KMS-11 (cell line): Measurements from ENCODE around the gene OVAAL.

Source experiments
- H2AFZ ChIP-seq: fragments of 200-600 bp; sonication (generic); 2 replicates; pipeline ENCODE4 v1.6.1; 2016; ENCODE audit warnings: antibody characterized with exemption, mixed run types, low read depth
- H3K27ac ChIP-seq: fragments of 200-600 bp; sonication (generic); 2 replicates; pipeline ENCODE4 v1.6.1; 2016; ENCODE audit warnings: mild to moderate bottlenecking, mixed run types
- H3K27me3 ChIP-seq: fragments of 200-600 bp; sonication (generic); 2 replicates; pipeline ENCODE4 v1.6.1; 2017; ENCODE audit warnings: mild to moderate bottlenecking, low read depth, mixed run types, moderate library complexity; ENCODE audit not compliant: insufficient read depth
- H3K36me3 ChIP-seq: fragments of 200-600 bp; sonication (generic); 2 replicates; pipeline ENCODE4 v1.6.1; 2017; ENCODE audit warnings: mild to moderate bottlenecking, mixed run types; ENCODE audit not compliant: insufficient read depth
- H3K4me1 ChIP-seq: fragments of 200-600 bp; sonication (generic); 2 replicates; pipeline ENCODE4 v1.6.1; 2016; ENCODE audit warnings: mild to moderate bottlenecking, low read depth, mixed run types; ENCODE audit not compliant: poor library complexity, severe bottlenecking
- H3K4me2 ChIP-seq: fragments of 200-600 bp; sonication (generic); 2 replicates; pipeline ENCODE4 v1.7.0; 2016; ENCODE audit warnings: mild to moderate bottlenecking, mixed run types
- H3K4me3 ChIP-seq: fragments of 200-600 bp; sonication (generic); IDR thresholded peaks from 2 replicates; pipeline ENCODE4 v1.6.1; 2017; ENCODE audit warnings: low read depth, low read length, mixed read lengths; ENCODE audit not compliant: insufficient read depth
- H3K79me2 ChIP-seq: fragments of 200-600 bp; sonication (generic); 2 replicates; pipeline ENCODE4 v1.6.1; 2016; ENCODE audit warnings: low read depth, mixed run types; ENCODE audit not compliant: insufficient read depth
- H3K9ac ChIP-seq: fragments of 200-600 bp; sonication (generic); 2 replicates; pipeline ENCODE4 v1.6.1; 2016; ENCODE audit warnings: mild to moderate bottlenecking, mixed run types
- H4K20me1 ChIP-seq: fragments of 200-600 bp; sonication (generic); 2 replicates; pipeline ENCODE4 v1.6.1; 2016; ENCODE audit warnings: mild to moderate bottlenecking, mixed run types; ENCODE audit not compliant: insufficient read depth
- CTCF ChIP-seq: fragments of 200-600 bp; sonication (generic); conservative IDR thresholded peaks from 2 replicates; pipeline ENCODE4 v1.6.1; 2017; ENCODE audit warnings: low read depth, mild to moderate bottlenecking, antibody characterized with exemption, low read length, moderate library complexity, mixed read lengths

OVAAL gene

GRCh38 chr1:180540697-180541594 is 17.8 kb upstream of the OVAAL start:
- Histone ChIP-seq H3K27ac (no peak overlapping the region), H3K4me2 (no peak overlapping the region), H3K36me3 (no peaks in the 10 kb centered on the region), H2AFZ (no peak overlapping the region), H3K9ac (no peak overlapping the region), H3K79me2 (no peaks in the 10 kb centered on the region), H3K4me3 (no peak overlapping the region), H3K4me1 (no peaks in the 10 kb centered on the region), H3K27me3 (no peaks in the 10 kb centered on the region), H4K20me1 (no peaks in the 10 kb centered on the region)
- no peak for TF ChIP-seq CTCF

GRCh38 chr1:180542113-180542837 is 16.5 kb upstream of the OVAAL start:
- Histone ChIP-seq H3K9ac (no peak overlapping the region), H3K79me2 (no peaks in the 10 kb centered on the region), H3K4me1 (no peaks in the 10 kb centered on the region), H3K4me2 (no peak overlapping the region), H3K27ac (no peak overlapping the region), H3K27me3 (no peaks in the 10 kb centered on the region), H4K20me1 (no peaks in the 10 kb centered on the region), H2AFZ (no peak overlapping the region), H3K36me3 (no peaks in the 10 kb centered on the region), H3K4me3 (no peak overlapping the region)
- TF ChIP-seq CTCF: no peak

GRCh38 chr1:180542838-180543145 is 16.0 kb upstream of the OVAAL start:
- Histone ChIP-seq H3K9ac (no peak overlapping the region), H3K4me2 (no peak overlapping the region), H3K36me3 (no peaks in the 10 kb centered on the region), H4K20me1 (no peaks in the 10 kb centered on the region), H3K27ac (no peak overlapping the region), H3K27me3 (no peaks in the 10 kb centered on the region), H3K4me3 (no peak overlapping the region), H3K79me2 (no peaks in the 10 kb centered on the region), H3K4me1 (no peaks in the 10 kb centered on the region), H2AFZ (no peak overlapping the region)
- TF ChIP-seq CTCF: no peak

- Histone ChIP-seq H2AFZ (no peak overlapping the region), H4K20me1 (no peaks in the 10 kb centered on the region), H3K9ac (no peak overlapping the region), H3K36me3 (no peaks in the 10 kb centered on the region), H3K4me1 (no peaks in the 10 kb centered on the region), H3K27ac (no peak overlapping the region), H3K4me2 (no peak overlapping the region), H3K4me3 (no peak overlapping the region), H3K79me2 (no peaks in the 10 kb centered on the region), H3K27me3 (no peaks in the 10 kb centered on the region)
- no peak for TF ChIP-seq CTCF
Observed at GRCh38 chr1:180544050-180544449, 14.7 kb upstream of the OVAAL start.
